Neuronal stem cell (in vitro differentiated cells): Measurements from ENCODE around the gene MACROD1.

Experiments used
- DNase-seq: peaks from one replicate; pipeline ENCODE4 v3.0.0-alpha.2; 2013; ENCODE audit warnings: low spot score
- H2AFZ ChIP-seq: one replicate; pipeline ENCODE4 v1.6.1; 2013; ENCODE audit warnings: mild to moderate bottlenecking, low read length, inconsistent platforms
- H2AK5ac ChIP-seq: 2 replicates; pipeline ENCODE4 v1.6.1; 2013; ENCODE audit warnings: low read depth, mild to moderate bottlenecking, inconsistent platforms, low read length, moderate library complexity, mixed read lengths
- H2BK120ac ChIP-seq: 2 replicates; pipeline ENCODE4 v1.6.1; 2013; ENCODE audit warnings: low read depth, mild to moderate bottlenecking, inconsistent platforms, low read length, moderate library complexity, mixed read lengths
- H2BK12ac ChIP-seq: one replicate; pipeline ENCODE4 v1.6.1; 2013; ENCODE audit warnings: low read length, inconsistent platforms
- H2BK15ac ChIP-seq: 2 replicates; pipeline ENCODE4 v1.6.1; 2013; ENCODE audit warnings: mild to moderate bottlenecking, low read length, inconsistent platforms, mixed read lengths
- H2BK5ac ChIP-seq: one replicate; pipeline ENCODE4 v1.6.1; 2013; ENCODE audit warnings: inconsistent platforms, mild to moderate bottlenecking, low read length, moderate library complexity
- H3K14ac ChIP-seq: one replicate; pipeline ENCODE4 v1.6.1; 2013; ENCODE audit warnings: low read length, inconsistent platforms
- H3K18ac ChIP-seq: 2 replicates; pipeline ENCODE4 v1.6.1; 2013; ENCODE audit warnings: low read length, inconsistent platforms
- H3K23ac ChIP-seq: 2 replicates; pipeline ENCODE4 v1.6.1; 2013; ENCODE audit warnings: low read depth, mild to moderate bottlenecking, mixed read lengths, low read length, inconsistent platforms; ENCODE audit not compliant: poor library complexity
- H3K27ac ChIP-seq: replicated peaks from 3 replicates; pipeline ENCODE4 v1.5.1; 2013; ENCODE audit warnings: low read length, inconsistent platforms
- H3K27me3 ChIP-seq, 3 experiments: 2 replicates each; pipeline ENCODE4 v1.6.1; 2013; ENCODE audit warnings: low read length in 3 of 3, mild to moderate bottlenecking in 2 of 3, inconsistent platforms in 1 of 3, low read depth in 1 of 3, mixed read lengths in 1 of 3, moderate library complexity in 1 of 3; ENCODE audit not compliant: control insufficient read depth in 3 of 3, insufficient read depth in 3 of 3
- H3K36me3 ChIP-seq, 2 donors: replicated peaks in 1 of 2; 2 replicates each; pipeline ENCODE4 v1.6.1; 2013; ENCODE audit warnings: low read length in 2 of 2; ENCODE audit not compliant: control insufficient read depth in 2 of 2, insufficient read depth in 2 of 2
- H3K4ac ChIP-seq: 2 replicates; pipeline ENCODE4 v1.6.1; 2013; ENCODE audit warnings: inconsistent platforms, mild to moderate bottlenecking, low read length, moderate library complexity
- H3K4me1 ChIP-seq, 2 donors: 1 replicate in 1 of 2; 2 replicates in 1 of 2; pipeline ENCODE4 v1.6.1; 2013; ENCODE audit warnings: low read length in 2 of 2, low read depth in 1 of 2; ENCODE audit not compliant: control insufficient read depth in 2 of 2, insufficient read depth in 1 of 2
- H3K4me2 ChIP-seq: one replicate; pipeline ENCODE4 v1.6.1; 2013; ENCODE audit warnings: mild to moderate bottlenecking, low read length, inconsistent platforms; ENCODE audit not compliant: insufficient read depth, poor library complexity, severe bottlenecking
- H3K4me3 ChIP-seq, 2 donors: 2 replicates each; pipeline ENCODE4 v1.5.1; 2013; ENCODE audit warnings: low read length in 2 of 2, mild to moderate bottlenecking in 2 of 2, inconsistent platforms in 1 of 2, moderate library complexity in 1 of 2
- H3K79me1 ChIP-seq: one replicate; pipeline ENCODE4 v1.6.1; 2013; ENCODE audit warnings: low read depth, mild to moderate bottlenecking, inconsistent platforms, low read length, moderate library complexity
- H3K9ac ChIP-seq: one replicate; pipeline ENCODE4 v1.6.1; 2013; ENCODE audit warnings: mild to moderate bottlenecking, low read depth, low read length, inconsistent platforms; ENCODE audit not compliant: poor library complexity
- H3K9me3 ChIP-seq, 2 donors: replicated peaks in 1 of 2; 2 replicates each; pipeline versions ENCODE3 to v1.6.1; 2013; ENCODE audit warnings: low read length in 2 of 2, mild to moderate bottlenecking in 2 of 2, inconsistent platforms in 1 of 2, low read depth in 1 of 2, mixed read lengths in 1 of 2, moderate library complexity in 1 of 2; ENCODE audit not compliant: control insufficient read depth in 2 of 2, insufficient read depth in 1 of 2
- H4K8ac ChIP-seq: one replicate; pipeline ENCODE4 v1.6.1; 2013; ENCODE audit warnings: low read depth, mild to moderate bottlenecking, inconsistent platforms, low read length, moderate library complexity
- H4K91ac ChIP-seq: one replicate; pipeline ENCODE4 v1.6.1; 2013; ENCODE audit warnings: low read length, low read depth, mild to moderate bottlenecking, inconsistent platforms; ENCODE audit not compliant: poor library complexity
- WGBS, 2 donors: extraction: QIAGEN DNeasy Blood & Tissue Kit; methylation state at CpG; one replicate each; pipeline ENCODE4 v1.1.7; 2013; ENCODE audit warnings: missing lambda C conversion rate in 2 of 2, mixed read lengths in 1 of 2; ENCODE audit not compliant: insufficient read length in 2 of 2, insufficient replicate concordance in 1 of 2; ENCODE audit errors: extremely low coverage in 2 of 2; 5-methylcytosine and 5-hydroxymethylcytosine counted together

The MACROD1 gene

GRCh38 chr11:64008283-64008913 is 157.5 kb downstream of the MACROD1 start:
- H4K91ac ChIP-seq: no peak overlapping the region
- no peak overlapping the region for H3K4ac ChIP-seq
- H2AK5ac ChIP-seq: peak overlapping the region; percentile 93
- peaks cover 12 to 13% of the 10 kb centered on the region in 2 donors for H3K4me1 ChIP-seq
- peak overlapping the region in 1 of 2 donors; percentile 30 for H3K4me3 ChIP-seq
- H4K8ac ChIP-seq: no peak overlapping the region
- peak overlapping the region; percentile 66 for H2BK12ac ChIP-seq
- WGBS, 2 donors: no CpG with 5 or more reads among the region's 26 CpGs
- H2BK5ac ChIP-seq: no peak overlapping the region
- H3K4me2 ChIP-seq: no peak overlapping the region
- H3K23ac ChIP-seq: peak overlapping the region; percentile 85
- H2AFZ ChIP-seq: peak overlapping the region; percentile 82
- H2BK120ac ChIP-seq: no peak overlapping the region
- no peaks in the 10 kb centered on the region for H3K36me3 ChIP-seq
- no peak overlapping the region for H3K14ac ChIP-seq
- peaks cover 0 to 49% (median 0%) of the 10 kb centered on the region in 3 experiments for H3K27me3 ChIP-seq
- peaks cover 5% of the 10 kb centered on the region for H3K79me1 ChIP-seq
- H2BK15ac ChIP-seq: peak overlapping the region; percentile 63
- no peak overlapping the region for H3K9ac ChIP-seq
- H3K18ac ChIP-seq: peak overlapping the region; percentile 7
- H3K27ac ChIP-seq: no peak overlapping the region
- H3K9me3 ChIP-seq: peaks cover 0 to 3% of the 10 kb centered on the region in 2 donors
- no peak for DNase-seq

- no peak overlapping the region for H3K27ac ChIP-seq
- H3K4me2 ChIP-seq: peak overlapping the region; percentile 66
- peaks cover 0 to 3% of the 10 kb centered on the region in 2 donors for H3K9me3 ChIP-seq
- peaks cover 12 to 13% of the 10 kb centered on the region in 2 donors for H3K4me1 ChIP-seq
- H3K36me3 ChIP-seq: no peaks in the 10 kb centered on the region
- H2BK12ac ChIP-seq: no peak overlapping the region
- no peak for DNase-seq
- no CpG with 5 or more reads among the region's 40 CpGs for WGBS, 2 donors
- no peak overlapping the region for H3K14ac ChIP-seq
- H3K4me3 ChIP-seq: peak overlapping the region; percentile 2 to 30
- H2BK120ac ChIP-seq: peak overlapping the region; percentile 4
- H2AFZ ChIP-seq: peak overlapping the region; percentile 82
- no peak overlapping the region for H4K91ac ChIP-seq
- peak overlapping the region; percentile 63 for H2BK15ac ChIP-seq
- peaks cover 5% of the 10 kb centered on the region for H3K79me1 ChIP-seq
- peak overlapping the region; percentile 87 for H3K23ac ChIP-seq
- peak overlapping the region; percentile 90 for H3K18ac ChIP-seq
- no peak overlapping the region for H3K4ac ChIP-seq
- H3K9ac ChIP-seq: peak overlapping the region; percentile 79
- no peak overlapping the region for H4K8ac ChIP-seq
- H2BK5ac ChIP-seq: no peak overlapping the region
- peaks cover 0 to 48% (median 0%) of the 10 kb centered on the region in 3 experiments for H3K27me3 ChIP-seq
- H2AK5ac ChIP-seq: peak overlapping the region; percentile 93
These were observed 158.2 kb downstream of the MACROD1 start for GRCh38 chr11:64007629-64008282.

- H3K4ac ChIP-seq: no peak overlapping the region
- H2BK15ac ChIP-seq: peak overlapping the region; percentile 40
- peaks cover 5% of the 10 kb centered on the region for H3K79me1 ChIP-seq
- no peaks in the 10 kb centered on the region for H3K36me3 ChIP-seq
- H3K4me2 ChIP-seq: peak overlapping the region; percentile 66
- no peak overlapping the region for H3K27ac ChIP-seq
- WGBS, 2 donors: no CpG with 5 or more reads among the region's 27 CpGs
- no peak overlapping the region for H3K14ac ChIP-seq
- H3K18ac ChIP-seq: peak overlapping the region; percentile 90
- peaks cover 12 to 13% of the 10 kb centered on the region in 2 donors for H3K4me1 ChIP-seq
- peak overlapping the region; percentile 2 to 30 for H3K4me3 ChIP-seq
- H2BK12ac ChIP-seq: no peak overlapping the region
- H3K27me3 ChIP-seq: peaks cover 0 to 50% (median 0%) of the 10 kb centered on the region in 3 experiments
- H2AFZ ChIP-seq: peak overlapping the region; percentile 82
- no peak overlapping the region for H4K8ac ChIP-seq
- no peak overlapping the region for H4K91ac ChIP-seq
- peak overlapping the region; percentile 4 for H2BK120ac ChIP-seq
- peaks cover 0 to 3% of the 10 kb centered on the region in 2 donors for H3K9me3 ChIP-seq
- H2AK5ac ChIP-seq: peak overlapping the region; percentile 20
- H2BK5ac ChIP-seq: no peak overlapping the region
- H3K9ac ChIP-seq: peak overlapping the region; percentile 79
- peak overlapping the region; percentile 87 for H3K23ac ChIP-seq
- DNase-seq: no peak
These were observed 158.7 kb downstream of the MACROD1 start for GRCh38 chr11:64007160-64007628.

GRCh38 chr11:64006398-64006797 is 159.5 kb downstream of the MACROD1 start:
- H3K4me3 ChIP-seq: no peak overlapping the region
- peaks cover 12 to 13% of the 10 kb centered on the region in 2 donors for H3K4me1 ChIP-seq
- no peak overlapping the region for H3K18ac ChIP-seq
- H2BK5ac ChIP-seq: no peak overlapping the region
- H3K36me3 ChIP-seq: peaks cover 0 to 6% of the 10 kb centered on the region in 2 donors
- H3K4ac ChIP-seq: no peak overlapping the region
- H2AK5ac ChIP-seq: peak overlapping the region; percentile 1
- H4K91ac ChIP-seq: no peak overlapping the region
- H3K79me1 ChIP-seq: peaks cover 5% of the 10 kb centered on the region
- H2AFZ ChIP-seq: no peak overlapping the region
- H3K4me2 ChIP-seq: no peak overlapping the region
- no peak overlapping the region for H4K8ac ChIP-seq
- H3K23ac ChIP-seq: peak overlapping the region; percentile 87
- no peak overlapping the region for H3K14ac ChIP-seq
- WGBS, 2 donors: no CpG with 5 or more reads among the region's 12 CpGs
- H2BK12ac ChIP-seq: no peak overlapping the region
- H3K27ac ChIP-seq: no peak overlapping the region
- peak overlapping the region; percentile 34 for H3K9ac ChIP-seq
- no peak overlapping the region for H2BK15ac ChIP-seq
- peaks cover 0 to 54% (median 0%) of the 10 kb centered on the region in 3 experiments for H3K27me3 ChIP-seq
- no peak for DNase-seq
- no peak overlapping the region for H2BK120ac ChIP-seq
- H3K9me3 ChIP-seq: peaks cover 0 to 3% of the 10 kb centered on the region in 2 donors
